HG03045 (cell line): ENCODE results near the gene IQGAP2.
"Not testable (repeated sequence)": the region's sequence is repeated elsewhere in the genome, so short reads cannot be mapped to it uniquely, and the experiment has no call there.

Source experiments
- ATAC-seq: cut with Tn5 transposase; IDR thresholded peaks from one replicate; pipeline ENCODE4 v1.9.1; 2021; ENCODE audit warnings: mild to moderate bottlenecking, moderate library complexity; ENCODE audit not compliant: unreplicated experiment

The IQGAP2 gene

GRCh38 chr5:76641514-76642120 is 238.5 kb downstream of the IQGAP2 start:
- no peak for ATAC-seq

DNA sequence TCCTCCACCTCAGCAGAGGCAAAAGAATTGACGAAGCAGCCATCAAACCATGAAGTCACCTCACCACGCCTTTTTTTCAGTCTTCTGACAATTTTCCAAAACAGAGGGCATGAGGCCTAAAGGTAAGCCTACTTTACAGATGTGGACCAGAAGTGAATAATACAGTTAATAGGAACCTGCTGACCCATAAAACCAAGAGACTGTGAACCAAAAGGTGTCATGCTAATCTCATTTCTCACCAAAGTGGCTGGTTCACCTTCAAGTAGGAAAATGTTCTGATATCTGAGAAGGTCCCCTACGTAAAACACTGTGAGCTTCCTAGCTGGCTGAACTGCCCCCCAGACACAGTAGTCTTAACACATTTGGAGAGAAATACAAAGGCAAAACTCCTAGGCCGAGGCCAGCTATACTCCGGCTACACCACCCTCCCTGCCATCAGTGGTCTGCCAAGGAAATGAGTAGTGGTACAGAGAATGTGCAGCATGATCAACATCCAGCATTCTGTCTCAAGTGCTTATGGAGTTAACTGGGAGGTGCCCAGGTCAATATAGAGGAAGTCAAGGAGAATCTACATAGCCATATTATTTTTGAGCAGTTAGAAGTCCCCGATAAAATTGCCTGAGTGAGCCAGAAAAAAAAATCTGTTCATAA is 239.4 kb downstream of the IQGAP2 start:
- ATAC-seq, result no peak

- ATAC-seq, result no peak
These were observed 240.3 kb downstream of the IQGAP2 start for GRCh38 chr5:76643371-76643770.

DNA sequence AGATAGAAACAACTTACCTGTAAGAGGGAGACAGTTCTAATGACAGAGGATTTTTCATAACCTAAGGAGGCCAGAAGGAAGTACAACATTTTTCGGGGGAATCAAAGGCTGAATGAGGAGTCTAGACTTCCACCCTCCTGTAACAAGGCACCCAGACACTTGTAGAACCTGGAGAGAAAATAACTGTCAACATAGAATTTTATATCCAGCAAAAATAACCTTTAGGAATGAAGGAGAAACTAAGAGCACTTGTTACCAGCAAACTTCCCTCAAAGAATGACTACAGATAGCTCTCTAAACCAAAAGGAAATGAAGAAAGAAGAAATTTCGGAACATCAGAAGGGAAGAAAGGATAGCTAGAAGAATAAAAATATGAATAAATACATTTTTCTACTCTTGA is 246.1 kb downstream of the IQGAP2 start:
- no peak for ATAC-seq

- no peak for ATAC-seq
These were observed 249.8 kb downstream of the IQGAP2 start for GRCh38 chr5:76652809-76653414.

DNA sequence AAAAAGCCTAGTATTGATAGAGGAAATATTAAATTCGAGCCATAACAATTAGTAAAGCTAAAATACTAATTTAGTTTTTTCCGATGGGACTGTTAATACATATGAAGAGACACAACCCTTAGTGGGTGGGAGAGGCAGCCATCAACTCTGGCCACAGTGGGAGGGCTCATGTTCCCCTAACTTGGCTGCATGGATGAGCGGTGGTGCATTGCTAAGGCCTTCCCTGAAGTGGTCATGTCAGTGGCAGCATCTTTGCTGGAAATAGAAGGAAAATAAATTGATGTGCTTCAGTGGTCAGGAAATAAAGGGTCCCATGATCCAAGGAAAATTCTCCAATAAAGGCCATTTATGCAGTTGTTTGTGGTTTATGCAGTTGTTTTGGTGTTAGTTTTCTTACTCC is 254.0 kb downstream of the IQGAP2 start:
- ATAC-seq, result no peak

DNA sequence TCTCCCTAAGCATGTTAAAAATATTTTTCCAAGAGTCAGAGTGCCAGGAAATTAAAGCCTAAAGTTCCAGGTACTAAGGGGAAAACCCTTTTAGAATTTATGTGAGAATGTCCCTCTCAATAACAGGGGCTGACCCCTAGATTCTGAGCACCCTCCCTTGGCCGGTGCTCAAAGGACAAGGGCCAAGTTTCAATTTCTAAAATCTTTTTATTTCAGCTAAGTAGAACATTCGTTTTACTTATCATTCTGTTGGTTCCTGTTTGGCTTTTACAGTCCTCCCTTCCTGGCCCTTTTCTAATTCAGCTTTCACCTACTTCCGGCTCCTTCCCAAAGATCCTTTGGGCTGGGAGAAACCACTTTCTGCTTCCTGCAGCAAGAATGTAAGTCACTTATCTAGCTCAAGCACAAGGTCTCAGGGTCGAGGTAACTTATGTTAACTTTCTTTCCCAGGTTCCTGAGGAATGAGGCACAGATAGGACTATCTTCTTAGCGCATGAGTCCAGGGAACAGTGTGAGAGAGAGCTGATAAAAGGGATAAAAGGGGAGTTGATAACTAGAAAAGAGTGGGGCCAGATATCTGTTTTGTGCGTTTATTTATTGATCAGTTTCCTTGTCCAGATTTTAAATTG is 254.7 kb downstream of the IQGAP2 start:
- ATAC-seq, result no peak

DNA sequence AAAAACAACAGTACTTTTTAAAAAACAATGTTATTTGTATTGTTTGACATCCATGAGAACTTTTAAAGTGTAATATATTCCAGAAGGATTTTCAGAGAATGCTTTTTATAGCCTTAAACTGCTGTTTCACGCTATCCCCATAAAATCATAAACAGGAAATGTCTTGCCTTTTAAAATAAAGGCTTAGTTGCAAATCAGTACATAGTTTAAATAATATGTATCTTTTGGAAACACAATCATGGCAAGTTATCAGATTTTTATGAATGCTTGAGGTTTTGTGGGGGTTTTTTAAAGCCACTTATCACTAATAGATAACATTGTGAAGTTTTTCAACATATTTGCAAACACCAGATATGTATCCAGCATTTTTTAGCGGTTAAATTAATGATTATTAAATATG is 257.3 kb downstream of the IQGAP2 start:
- ATAC-seq, result no peak

GRCh38 chr5:76662521-76662920 is 259.4 kb downstream of the IQGAP2 start:
- no peak for ATAC-seq

GRCh38 chr5:76663573-76663972 is 260.5 kb downstream of the IQGAP2 start:
- ATAC-seq, result no peak

- ATAC-seq, result no peak
These were observed 261.0 kb downstream of the IQGAP2 start for GRCh38 chr5:76664079-76664478.

GRCh38 chr5:76667495-76667894 is 264.4 kb downstream of the IQGAP2 start:
- ATAC-seq, result no peak

DNA sequence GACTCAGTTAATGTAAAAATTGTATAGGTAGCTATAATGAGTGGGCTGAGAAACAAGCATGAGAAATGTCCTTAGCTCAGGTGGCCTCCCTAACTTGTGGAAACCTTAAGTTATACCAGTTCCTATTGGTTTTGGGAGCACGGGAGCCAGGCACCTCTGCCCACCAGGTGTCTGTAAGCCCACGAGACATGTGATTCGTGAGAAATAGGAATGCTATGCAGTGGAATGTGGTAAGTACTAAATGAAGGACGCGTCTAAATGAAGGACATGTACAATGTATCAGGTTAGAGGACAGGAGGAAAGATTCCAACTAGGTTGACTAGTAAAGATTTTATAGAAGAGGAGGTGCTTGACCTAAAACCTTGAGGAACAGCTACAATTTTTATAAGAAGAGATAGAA is 266.2 kb downstream of the IQGAP2 start:
- no peak for ATAC-seq

- no peak for ATAC-seq
These were observed 267.4 kb downstream of the IQGAP2 start for GRCh38 chr5:76670508-76670907.

GRCh38 chr5:76672242-76672641 is 269.2 kb downstream of the IQGAP2 start:
- no peak for ATAC-seq

GRCh38 chr5:76673125-76673524 is 270.0 kb downstream of the IQGAP2 start:
- no peak for ATAC-seq

DNA sequence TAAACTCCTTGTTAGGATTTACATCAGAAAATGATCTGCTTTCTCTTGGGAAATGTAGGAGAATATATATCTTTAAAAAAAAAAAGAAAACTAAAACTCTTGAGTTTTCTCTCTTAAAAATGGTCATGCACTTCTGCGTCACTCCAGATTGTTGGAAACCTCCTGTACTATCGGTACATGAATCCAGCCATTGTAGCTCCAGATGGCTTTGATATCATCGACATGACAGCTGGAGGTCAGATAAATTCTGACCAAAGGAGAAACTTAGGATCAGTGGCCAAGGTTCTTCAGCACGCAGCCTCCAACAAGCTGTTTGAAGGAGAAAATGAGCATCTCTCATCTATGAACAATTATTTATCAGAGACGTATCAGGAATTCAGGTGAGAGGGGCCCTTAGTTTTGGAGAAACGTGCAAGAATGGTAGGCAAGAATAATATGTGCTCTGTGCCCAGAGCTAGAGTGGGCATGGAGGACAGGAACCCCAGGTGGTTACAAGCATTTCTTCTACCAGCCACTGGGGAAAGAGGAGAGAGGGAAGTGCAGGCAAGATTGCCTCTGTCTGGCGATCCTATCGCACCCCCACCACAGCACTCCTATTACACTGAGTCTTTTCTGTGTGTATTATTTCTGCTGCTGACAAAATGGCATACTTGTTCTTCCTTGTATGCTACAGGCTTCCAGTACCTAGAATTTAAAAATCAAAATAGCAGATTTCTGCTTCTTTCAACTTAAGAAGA is 271.4 kb downstream of the IQGAP2 start:
- no peak for ATAC-seq

- ATAC-seq, result no peak
These were observed 272.3 kb downstream of the IQGAP2 start for GRCh38 chr5:76675364-76675763.

DNA sequence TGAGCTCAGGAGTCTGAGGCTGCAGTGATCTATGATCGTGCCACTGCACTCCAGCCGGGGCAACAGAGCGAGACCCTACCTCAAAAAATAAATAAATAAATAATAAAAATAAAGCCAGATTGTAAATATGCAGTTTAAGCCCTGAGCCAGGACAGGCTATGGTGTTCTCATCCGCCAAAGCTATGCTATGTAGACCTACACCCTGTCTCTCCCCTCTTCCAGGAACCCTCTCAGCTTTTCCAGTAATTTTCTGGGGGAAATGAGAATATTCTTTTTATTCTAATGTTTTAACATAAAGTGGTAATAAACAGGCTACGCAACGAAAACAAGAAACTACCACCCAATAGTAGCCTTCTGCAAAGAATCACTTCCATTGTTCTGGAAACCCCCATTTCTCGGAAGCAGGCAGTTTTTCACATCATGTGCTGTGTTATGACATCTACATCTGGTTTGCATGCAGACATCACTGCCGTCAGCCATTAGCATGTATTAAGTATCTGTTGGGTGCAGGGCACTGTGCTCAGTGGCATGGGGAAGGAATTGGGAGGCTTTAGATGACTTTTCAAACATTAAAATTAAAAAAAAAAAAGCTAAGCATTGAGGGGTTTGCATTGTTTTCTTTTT is 274.9 kb downstream of the IQGAP2 start:
- no peak for ATAC-seq

DNA sequence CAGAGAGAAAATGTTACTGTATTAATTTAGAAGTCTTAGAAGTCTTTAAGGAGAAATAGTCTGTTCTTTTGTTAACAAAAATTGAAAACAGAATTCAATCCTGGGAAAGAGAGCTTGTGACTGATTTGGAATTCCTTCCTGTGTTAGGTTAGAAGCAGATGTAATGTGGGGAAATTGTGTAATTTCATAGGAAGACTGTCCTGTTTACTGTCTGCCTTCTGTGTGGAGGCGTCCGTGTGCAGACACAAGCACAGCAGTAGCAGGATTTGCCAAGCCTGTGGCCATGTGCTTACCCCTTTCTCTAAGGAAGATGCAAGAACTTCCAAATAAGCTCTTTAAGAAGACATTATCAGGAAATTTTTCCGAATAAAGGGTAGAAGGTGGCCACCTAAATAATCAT is 276.1 kb downstream of the IQGAP2 start:
- no peak for ATAC-seq

- not testable (repeated sequence) for ATAC-seq
These were observed 277.7 kb downstream of the IQGAP2 start for GRCh38 chr5:76680826-76681225.
